Iris pigment epithelial cell (primary cell): ENCODE measurements around the gene RHOBTB3.
"Not testable (repeated sequence)": the region's sequence is repeated elsewhere in the genome, so short reads cannot be mapped to it uniquely, and the experiment has no call there.

Experiments
- DNase-seq: peaks from one replicate; pipeline ENCODE4 v3.0.0-alpha.2; 2011; ENCODE audit warnings: low read depth

RHOBTB3 gene, protein sequence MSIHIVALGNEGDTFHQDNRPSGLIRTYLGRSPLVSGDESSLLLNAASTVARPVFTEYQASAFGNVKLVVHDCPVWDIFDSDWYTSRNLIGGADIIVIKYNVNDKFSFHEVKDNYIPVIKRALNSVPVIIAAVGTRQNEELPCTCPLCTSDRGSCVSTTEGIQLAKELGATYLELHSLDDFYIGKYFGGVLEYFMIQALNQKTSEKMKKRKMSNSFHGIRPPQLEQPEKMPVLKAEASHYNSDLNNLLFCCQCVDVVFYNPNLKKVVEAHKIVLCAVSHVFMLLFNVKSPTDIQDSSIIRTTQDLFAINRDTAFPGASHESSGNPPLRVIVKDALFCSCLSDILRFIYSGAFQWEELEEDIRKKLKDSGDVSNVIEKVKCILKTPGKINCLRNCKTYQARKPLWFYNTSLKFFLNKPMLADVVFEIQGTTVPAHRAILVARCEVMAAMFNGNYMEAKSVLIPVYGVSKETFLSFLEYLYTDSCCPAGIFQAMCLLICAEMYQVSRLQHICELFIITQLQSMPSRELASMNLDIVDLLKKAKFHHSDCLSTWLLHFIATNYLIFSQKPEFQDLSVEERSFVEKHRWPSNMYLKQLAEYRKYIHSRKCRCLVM

DNA sequence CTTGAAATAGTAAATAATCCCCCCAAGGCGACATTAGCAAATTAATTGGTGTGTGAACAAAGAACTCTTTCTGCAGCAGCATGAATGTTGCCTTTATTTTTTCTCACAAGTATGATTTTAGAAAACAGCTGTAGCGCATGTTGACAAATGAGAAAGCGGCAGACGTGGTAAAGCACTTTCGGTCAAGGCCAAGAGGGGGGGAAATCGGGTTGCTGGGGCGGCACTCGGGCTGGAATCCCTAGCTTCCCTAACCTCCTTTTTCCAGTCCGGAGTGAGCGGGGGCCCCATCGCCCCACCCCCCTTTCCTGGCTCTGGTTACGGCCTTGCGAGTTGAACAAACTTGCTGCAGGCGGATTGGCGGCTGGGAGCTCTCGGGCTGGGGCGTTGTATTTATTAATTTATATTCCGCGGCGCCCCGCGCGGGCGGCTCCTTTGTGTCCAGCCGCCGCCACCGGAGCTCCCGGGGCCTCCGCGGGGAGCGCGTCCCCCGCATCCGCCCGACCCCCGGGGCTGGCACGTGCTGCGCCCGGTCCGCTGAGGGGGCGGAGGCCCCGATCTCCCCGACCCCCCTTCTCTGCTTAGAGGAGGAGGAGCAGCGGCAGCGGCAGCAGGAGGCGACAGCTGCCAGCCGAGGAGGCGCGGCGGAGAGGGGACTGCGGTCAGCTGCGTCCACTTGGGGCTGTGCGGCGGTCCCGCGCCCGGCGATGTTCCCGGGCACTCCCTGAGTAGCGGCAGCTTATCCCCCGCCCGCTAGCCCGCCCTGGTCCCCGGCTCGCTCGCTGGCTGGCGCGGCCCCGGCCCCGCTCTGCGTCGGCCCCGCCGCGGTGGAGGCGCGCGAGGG lies at the start of gene RHOBTB3:
Gene RHOBTB3, plus strand, starts transcription at position 607 of the 841 bp plus-strand sequence. CDS start 347 bp downstream, outside the sequence.
- peak; percentile 97 for DNase-seq

DNA sequence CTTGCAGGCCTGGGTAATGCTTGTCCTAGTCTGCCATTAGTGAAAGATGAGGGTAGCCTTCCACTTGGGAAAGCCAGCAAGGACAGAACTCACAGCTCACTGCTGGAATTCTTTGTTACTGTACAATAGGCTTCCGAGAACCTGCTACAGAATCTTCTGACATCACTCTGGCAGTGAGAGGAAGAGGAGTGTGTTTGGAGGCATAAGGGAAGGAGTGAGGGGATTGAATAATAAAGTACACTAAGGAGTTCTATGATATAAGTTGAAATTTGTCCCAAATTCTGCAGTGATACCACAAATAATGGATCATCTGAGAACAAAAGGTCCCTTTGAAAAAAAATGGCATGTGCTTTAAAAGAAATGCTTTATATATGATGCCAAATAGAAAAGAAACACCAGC lies 48.2 kb upstream of the RHOBTB3 start, which contains the start of gene SPATA9:
Gene SPATA9, minus strand, starts transcription at position 101 of the 400 bp plus-strand sequence. CDS start 137 bp downstream, outside the sequence.
- no peak for DNase-seq

DNA sequence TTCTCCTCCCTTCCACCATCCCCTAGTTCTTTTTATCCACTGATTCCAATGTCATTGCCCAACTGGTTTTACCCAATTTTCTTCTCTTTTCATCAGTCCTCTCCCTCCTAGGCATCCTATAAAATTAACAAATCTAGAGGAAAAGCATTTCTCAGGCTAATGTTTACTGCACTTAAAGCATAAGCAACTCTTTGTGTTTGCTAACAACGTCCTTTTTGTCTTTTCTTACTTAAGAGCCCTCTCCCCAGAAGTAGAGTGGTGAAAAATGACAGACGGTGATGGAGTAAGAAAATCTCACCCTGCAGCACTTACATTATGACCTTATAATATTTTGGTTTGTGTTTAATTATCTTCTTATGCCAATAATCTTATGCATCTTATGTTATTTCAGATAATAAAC lies 46.8 kb upstream of the RHOBTB3 start:
- no peak for DNase-seq

DNA sequence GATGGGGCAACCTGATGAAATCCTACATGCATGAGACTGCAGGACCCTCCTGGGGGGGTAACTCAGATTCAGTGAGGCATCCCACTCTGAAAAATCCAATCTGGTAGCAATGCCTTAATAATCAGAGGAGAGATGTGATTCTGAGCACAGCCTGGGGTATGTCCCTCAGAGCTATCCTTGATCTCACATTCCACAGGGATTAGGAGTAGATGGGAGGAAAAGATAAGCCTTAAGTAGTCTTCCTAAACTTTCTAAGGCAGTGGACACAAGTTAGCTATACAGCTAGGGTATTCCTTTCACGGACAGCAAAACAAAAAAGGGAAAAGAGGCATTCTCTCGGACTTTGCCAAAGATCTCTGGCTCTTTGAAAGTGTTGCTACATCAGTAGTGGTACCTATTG lies 44.5 kb upstream of the RHOBTB3 start:
- DNase-seq = no peak

DNA sequence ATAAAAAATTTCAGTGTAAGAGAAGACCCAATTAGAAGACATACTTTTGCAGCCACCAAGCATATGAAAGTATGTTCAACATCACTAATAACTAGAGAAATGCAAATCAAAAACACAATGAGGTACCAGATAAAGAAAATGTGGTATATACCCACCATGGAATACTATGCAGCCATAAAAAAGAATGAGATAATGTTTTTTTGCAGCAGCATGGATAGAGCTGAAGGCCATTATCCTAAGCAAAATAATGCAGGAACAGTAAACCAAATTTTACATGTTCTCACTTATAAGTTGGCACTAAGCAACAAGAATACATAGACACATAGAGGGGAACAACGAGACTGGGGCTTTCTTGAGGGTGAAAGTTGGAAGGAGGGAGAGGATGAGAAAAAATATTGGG lies 41.5 kb upstream of the RHOBTB3 start:
- DNase-seq = no peak

DNA sequence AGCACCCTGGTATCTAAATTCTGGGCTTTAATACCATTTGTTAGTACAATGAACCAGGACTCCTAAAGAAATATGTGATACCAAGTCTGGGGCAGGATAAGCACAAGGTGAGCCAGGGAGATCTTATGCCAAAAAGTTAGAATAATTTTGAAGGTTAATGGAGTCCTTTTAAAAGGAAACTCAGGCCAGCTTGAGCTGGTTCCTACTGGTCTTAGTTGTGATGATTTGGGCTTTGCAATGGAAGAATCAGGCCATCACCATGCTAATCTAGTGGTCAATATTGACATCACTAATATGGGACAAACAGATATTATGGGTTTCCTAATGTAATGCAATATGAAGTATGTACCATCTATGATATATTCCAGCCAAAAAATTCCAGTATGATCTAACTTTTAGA lies 40.8 kb upstream of the RHOBTB3 start:
- DNase-seq = no peak

DNA sequence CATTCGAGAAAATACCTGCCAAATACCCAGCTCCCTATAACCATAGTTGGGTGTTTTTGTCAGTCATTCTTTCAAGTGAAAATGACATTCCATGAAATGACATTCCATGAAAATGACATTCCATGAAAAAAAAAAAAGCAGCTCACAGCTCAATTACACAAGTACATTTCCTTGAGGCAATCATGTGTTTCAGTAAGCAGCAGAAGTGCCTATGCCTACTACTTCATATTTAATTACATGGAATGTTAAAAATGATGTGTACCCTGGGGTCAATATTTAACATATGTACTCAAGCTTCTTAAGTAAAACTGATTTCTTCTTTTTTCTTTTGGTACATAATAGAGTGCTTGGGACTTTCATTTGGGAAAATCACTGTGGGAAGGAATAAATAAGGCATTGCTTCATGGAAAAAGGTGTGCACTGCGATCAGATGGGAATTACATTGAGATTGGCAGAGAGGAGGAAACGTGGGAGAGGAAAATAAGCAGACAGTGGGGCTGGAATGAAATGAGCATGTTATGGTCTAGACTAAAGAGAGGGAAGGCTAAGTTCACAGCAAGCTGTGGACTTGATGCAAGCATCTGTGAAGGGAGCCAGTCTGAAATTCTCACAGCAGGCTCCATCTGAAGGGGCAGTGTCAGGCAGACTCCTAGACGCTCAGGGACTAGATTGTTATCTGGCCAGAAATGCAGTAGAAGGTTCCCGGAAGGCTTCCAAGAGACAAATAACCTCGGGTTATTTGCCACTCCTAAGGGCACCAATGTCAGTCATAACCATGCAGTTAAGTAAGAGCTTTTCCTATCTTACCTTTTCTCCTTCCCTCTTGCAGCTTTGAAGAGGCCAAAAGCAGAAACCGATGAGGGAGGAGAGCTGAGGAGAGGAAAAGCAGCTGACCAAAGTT lies 33.1 kb upstream of the RHOBTB3 start:
- peak; percentile 34 for DNase-seq

GRCh38 chr5:95699337-95699736 lies 31.8 kb upstream of the RHOBTB3 start:
- DNase-seq = no peak

DNA sequence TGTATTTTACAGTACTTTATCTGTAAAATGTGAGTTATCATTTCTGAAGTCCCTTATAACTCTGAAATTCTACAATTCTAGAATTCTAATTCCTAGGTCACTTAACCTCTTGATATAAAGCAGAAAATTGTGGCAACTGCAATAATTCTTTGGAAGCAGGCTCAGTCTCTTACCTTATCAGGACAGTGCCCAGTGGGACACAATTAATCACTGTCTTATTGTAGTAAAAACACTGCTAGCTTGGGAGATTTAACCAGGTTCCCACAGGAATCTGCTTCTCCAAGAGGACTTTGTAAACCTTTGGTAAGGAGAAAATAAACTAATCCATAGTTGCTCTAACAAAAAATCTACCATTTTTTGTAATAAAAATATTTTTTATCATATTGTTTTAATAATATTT lies 30.1 kb upstream of the RHOBTB3 start:
- DNase-seq = no peak

GRCh38 chr5:95704150-95704549 lies 27.0 kb upstream of the RHOBTB3 start:
- DNase-seq = peak; percentile 78

DNA sequence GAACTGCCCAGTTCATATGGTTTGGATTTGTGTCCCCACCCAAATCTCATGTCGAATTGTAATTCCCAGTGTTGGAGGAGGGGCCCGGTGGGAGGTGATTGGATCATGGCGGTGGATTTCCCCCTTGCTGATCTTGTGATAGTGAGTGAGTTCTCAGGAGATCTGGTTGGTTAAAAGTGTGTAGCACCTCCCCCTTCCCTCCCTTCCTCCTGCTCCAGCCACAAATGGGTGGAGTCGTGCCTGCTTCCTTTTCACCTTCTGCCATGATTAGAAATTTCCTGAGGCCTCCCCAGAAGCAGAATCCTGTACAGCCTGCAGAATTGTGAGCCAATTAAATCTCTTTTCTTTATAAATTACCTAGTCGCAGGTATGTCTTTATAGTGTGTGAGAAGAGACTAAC lies 24.9 kb upstream of the RHOBTB3 start:
- not testable (repeated sequence) for DNase-seq

GRCh38 chr5:95707055-95707454 lies 24.1 kb upstream of the RHOBTB3 start:
- no peak for DNase-seq

DNA sequence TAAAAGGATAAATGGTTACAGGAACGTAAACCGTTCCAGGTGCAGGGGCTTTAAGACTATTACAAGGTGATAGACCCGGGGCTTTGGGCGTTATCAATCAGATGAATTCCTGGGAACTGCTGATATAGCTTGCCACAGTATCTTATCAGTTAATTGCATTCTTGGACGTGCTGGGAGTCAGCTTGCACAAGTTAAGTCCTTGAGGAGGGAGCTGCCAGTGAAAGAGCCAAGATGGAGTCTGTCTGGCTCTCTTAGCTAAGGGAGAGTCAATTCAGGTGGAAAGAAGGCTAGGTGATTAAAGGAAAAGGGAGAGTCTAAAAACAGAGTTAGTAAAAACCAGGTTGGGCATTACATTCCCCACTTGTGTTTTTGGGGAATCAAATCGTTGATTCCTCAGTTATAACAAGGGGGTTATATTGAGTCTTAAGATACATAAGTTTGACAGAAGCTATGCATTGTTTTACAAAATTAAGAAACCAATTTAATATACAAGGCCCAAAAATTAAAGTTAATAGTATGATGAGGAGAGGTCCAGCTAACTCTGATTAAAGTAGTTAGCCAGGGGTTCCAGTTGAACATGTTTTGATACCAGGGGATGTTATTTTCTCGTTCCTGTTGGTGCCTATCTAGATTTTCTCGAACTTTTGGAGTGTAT lies 23.5 kb upstream of the RHOBTB3 start:
- not testable (repeated sequence) for DNase-seq

DNA sequence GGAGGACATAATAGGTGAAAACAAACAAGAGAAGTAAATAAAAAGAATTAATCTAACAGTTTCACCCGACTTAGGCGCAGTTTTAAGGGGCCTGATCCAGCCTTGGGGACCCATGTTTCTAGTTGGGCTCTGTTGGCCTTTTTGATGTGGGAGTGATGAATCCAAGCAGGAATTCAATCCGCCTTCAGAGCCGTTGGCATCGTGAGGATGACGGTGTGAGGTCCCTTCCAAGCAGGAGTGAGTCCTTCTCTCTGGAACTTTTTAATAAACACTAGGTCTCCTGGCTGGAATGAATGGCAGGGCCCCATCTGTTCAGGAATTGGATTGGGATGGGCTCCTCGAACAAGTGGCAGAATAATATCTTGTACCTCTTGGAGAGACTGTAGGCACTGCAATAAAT lies 22.3 kb upstream of the RHOBTB3 start:
- DNase-seq = no peak

- peak; percentile 55 for DNase-seq
Observed at GRCh38 chr5:95709967-95710650, 21.0 kb upstream of the RHOBTB3 start.

- not testable (repeated sequence) for DNase-seq
Observed at GRCh38 chr5:95710651-95711500, 20.3 kb upstream of the RHOBTB3 start.

DNA sequence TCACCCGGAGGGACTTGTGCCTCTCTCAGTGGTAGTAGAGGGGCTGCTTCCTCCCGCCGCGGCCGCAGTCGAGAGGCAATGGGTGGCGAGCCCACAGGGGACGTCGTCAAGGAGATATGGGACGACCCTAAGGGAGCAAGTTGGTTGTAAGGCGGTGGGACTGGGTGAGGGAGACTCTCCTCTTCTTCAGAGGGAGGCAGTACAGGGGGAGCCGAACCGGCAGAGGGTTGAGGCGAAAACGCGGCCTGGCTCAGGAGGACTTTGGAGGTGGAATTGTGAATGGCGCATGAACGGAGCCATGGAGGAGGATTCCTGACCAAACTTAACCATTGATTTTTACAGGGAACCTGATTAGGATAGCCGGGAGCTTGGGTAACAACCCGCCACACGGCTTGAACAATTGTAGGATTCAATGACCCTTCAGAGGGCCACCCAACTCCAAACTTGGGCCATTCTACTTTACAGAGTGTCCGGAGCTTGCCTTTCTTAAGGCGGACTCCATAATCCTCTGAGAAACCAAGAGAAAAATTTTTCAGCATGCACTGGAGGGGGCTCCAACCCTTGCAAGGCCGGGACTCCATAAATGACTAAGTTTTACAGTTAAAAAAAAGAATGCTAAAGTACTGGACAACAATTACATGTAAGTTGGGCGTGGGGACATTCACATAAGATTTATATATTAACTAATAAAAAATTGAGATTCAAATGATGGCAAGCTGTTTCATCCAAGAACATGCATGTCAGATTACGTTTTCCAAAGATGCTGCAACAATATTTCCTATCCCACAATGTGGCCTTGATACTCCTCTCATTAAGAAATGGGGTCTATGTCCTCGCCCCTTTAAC lies 19.4 kb upstream of the RHOBTB3 start:
- DNase-seq = no peak

- peak; percentile 93 for DNase-seq
Observed at GRCh38 chr5:95712347-95712958, 18.7 kb upstream of the RHOBTB3 start.
